ENCODE results near the gene ATG9A.

ATG9A gene

DNA sequence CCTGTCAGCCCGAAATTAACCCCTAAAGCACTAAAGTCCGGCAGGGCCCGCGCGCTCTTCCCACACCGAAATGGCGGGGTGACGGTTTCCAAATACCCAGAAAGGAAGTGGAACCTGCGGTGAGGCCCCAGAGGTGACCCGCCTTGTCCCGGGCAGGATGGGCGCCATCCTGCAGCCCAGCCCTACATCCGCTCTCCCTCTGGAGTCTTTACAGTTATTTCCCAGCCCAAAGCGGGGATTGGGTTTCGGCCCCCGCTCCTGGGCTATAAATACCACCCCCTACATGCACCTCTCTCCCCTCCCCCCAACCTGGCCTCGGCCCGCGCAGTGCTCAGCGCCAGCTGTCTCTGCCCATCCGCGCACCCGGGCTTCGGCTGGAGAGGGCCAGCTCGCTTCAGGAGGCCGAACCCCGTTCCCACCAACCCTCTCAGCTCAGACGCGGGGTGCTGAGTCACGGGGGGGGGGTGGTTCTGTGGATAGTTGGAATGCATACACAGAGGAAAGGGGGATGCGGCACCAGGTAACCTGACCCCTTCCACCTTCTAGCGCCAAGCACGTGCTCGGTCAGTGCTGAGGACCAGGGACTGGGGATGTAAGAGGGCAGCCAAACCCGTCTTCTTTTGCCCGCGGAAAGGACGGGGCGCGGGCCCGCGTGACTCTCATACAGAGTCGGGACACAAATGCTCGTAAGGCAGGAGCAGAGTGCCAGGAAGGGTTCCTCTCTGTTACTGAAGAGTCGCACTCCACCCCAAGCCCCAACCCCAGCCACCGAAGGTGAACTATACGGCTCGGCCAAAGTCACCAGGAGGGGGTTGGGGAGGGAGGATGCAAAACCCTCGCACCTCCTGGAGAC is 23.7 kb upstream of the ATG9A start, which contains the start of gene TUBA4B:
Gene TUBA4B (plus strand): TSS at position 344 of the 853 bp plus-strand sequence. CDS start 165 bp downstream, at position 509.
- DNase-seq = peak; percentile 69 to 71

DNA sequence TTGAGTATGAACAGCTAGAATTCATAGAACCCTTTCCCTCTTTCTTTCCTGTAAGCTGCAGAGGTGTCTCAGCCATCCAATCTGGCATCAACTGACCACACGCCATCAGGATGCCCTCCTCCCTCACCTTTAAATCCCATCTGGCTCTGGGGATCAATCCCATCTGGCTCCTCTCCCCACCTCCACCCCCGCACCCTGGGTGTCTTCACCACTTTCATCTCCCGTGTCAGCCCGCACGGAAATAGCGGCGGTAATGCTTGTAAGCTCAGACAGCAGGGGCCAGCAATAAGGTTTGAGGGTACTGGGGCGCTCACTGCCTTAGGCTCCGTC is 23.1 kb upstream of the ATG9A start:
- no peak for DNase-seq

DNA sequence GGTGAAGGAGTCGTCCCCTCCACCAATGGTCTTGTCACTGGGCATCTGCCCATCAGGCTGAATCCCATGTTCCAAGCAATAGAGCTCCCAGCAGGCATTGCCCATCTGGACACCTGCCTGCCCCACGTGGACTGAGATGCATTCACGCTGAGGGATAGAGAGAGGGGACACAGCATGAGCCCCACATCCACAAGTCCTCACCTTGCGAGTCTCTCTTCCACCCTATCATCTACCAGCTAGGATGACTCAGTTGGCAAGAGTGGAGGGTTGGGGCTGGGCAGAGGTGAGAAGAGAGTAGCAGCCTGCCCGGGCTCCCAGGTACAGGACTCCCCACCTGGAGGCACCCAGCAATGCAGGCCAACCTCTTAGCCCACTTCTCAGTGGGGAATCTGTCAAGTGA is 22.6 kb upstream of the ATG9A start:
- DNase-seq = peak; percentile 43 to 50

DNA sequence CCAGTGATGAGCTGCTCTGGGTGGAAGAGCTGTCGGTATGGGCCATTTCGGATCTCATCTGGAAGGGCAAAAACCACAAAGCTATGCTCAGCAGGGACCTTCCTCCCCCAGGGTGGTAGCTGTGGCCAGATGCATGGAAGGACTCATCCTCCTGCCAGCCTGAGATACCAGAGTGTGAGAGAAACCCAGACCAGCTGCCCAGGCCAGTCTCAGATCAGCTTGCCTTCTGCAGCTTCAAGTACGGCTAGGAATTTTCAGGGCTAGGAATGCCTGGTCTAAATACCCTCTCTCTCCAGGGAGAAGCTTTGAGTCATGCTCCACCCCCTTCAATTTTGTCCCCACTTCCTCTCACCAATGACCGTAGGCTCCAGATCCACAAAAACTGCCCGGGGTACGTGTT is 22.2 kb upstream of the ATG9A start:
- no peak for DNase-seq

DNA sequence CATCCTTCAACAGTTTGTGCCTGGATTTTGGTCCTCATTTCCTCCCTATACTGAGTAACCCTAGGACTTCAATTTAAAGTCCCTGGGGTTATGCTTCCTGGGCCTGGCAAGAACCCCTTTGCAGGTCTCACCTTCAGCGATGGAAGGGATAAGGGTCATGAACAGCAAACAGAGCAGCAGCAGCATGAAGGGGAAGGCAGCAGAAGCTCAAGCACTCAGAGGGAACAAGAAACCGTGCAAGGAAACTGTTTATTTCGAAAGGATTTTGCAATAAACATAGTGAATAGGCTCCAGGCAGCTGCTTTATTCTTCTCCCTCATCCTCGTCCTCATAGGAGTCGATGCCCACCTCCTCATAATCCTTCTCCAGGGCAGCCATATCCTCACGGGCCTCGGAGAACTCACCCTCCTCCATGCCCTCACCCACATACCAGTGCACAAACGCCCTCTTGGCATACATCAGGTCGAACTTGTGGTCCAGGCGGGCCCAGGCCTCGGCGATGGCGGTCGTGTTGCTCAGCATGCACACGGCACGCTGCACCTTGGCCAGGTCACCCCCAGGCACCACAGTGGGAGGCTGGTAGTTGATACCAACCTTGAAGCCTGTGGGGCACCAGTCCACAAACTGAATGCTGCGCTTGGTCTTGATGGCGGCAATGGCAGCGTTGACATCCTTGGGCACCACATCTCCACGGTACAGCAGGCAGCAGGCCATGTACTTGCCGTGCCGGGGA is 20.8 kb upstream of the ATG9A start:
- no peak for DNase-seq

DNA sequence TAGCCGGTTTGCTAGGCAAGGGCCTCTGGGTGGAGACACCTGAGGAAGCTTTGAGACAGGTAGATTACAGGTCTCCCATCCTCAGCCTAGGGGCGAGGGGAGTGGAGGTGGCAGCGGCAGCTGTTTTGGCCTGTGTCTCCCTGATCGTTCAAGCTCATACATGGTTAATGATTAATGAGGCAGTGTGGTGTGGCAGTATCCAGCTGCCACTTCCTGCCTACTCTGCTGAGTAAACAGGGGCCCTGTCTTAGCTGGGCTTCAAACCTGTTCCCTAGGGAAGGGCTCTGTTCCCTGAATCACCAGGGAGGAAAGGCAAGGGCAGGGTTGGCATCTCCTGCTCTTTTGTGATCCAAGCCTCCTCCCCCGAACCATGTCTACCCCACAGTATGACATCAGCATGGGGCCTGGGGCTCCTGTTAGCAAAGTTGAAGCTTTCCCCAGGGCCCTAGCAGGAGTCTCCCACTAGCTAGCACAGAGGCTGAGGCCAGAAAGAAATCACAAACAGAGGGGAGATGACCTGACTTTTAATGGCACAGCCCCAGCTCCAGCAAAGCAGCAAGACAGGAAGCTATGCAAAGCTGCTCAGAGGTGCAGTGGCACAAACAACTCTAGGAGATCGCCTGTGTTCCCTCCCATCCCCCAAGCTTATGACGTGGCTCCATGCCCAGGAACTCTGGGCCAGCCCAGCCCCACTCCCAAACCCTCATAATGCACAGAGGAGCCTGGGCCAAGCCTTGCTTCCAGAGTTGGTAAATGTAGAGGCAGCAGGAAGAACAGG is 20.0 kb upstream of the ATG9A start:
- peak; percentile 39 to 51 for DNase-seq

DNA sequence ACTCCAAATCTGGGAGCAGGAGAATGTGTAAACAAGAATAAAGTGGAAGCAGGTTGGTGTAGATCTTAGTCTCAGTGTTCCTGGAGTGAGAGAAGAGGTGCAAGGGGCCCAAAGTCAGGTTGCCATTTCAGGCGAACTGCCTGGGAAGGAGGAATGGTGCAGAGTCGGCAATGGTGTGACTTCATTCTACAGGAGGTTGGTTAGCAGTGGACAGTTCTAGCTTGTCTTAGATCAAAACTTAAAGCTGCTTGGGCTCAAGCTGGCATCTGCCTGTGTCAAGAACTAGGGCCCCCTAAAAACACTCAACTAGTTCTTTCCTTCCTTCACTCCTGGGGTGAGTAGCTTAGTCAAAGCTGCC is 19.4 kb upstream of the ATG9A start:
- no peak for DNase-seq

DNA sequence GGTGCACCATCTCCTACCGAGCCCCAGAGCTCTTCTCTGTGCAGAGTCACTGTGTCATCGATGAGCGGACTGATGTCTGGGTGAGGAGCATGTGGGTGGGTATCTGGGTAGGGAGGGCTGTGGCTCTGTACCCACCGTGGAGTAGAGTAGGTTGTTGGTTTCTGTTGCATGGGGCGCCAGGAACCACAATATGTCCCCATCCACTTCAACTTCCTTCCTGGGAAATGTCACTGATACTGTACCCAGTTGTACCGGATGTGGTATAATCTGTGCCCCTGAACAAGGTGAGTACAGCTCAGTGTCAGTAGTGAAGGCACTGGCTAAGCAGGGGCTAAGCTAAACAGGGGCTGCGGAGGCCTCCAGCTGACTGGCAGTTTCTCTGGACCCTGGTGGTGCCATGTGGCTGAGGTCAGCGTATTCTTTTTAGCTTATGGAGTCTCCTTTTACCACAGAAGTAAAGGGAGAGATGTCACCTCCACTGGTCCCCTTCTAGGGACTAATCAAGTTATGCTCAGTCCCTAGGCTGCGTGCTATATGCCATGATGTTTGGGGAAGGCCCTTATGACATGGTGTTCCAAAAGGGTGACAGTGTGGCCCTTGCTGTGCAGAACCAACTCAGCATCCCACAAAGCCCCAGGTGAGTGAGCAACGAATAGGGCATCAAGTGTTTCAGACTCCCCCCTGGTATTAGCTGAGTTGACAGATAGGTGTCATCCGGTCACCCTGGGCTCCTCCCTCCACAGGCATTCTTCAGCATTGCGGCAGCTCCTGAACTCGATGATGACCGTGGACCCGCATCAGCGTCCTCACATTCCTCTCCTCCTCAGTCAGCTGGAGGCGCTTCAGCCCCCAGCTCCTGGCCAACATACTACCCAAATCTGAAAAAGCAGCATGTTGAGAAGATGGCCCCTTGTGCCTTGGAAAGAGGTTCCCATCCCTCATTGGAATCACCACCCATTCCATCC is 18.5 kb upstream of the ATG9A start:
- peak; percentile 59 to 72 for DNase-seq

DNA sequence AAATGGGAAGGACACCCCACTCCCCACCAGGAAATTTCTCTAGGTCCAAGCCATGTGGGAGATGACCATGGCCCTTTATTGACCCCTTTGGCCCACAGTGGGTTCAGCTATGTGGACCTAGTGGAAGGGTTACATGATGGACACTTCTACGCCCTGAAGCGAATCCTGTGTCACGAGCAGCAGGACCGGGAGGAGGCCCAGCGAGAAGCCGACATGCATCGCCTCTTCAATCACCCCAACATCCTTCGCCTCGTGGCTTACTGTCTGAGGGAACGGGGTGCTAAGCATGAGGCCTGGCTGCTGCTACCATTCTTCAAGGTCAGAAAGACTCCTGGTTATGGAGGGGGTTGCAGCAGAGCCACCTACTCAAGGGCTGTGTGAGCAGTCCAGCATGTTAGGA is 17.1 kb upstream of the ATG9A start:
- no peak for DNase-seq

DNA sequence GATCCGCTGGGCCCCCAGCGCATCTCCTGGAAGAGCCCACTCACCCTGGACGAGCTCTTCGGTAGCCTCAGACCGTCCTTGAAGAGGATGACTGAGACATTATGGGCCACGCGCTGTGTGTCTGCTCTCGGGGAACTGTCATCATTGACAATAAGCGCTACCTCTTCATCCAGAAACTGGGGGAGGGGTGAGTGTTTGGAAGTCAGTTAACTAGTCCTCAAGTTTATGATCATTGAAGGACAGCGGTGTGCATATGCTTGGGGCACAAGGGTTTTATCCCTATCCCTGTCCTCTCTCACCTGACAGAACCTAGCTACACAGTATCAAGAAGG is 16.4 kb upstream of the ATG9A start:
- DNase-seq = no peak

DNA sequence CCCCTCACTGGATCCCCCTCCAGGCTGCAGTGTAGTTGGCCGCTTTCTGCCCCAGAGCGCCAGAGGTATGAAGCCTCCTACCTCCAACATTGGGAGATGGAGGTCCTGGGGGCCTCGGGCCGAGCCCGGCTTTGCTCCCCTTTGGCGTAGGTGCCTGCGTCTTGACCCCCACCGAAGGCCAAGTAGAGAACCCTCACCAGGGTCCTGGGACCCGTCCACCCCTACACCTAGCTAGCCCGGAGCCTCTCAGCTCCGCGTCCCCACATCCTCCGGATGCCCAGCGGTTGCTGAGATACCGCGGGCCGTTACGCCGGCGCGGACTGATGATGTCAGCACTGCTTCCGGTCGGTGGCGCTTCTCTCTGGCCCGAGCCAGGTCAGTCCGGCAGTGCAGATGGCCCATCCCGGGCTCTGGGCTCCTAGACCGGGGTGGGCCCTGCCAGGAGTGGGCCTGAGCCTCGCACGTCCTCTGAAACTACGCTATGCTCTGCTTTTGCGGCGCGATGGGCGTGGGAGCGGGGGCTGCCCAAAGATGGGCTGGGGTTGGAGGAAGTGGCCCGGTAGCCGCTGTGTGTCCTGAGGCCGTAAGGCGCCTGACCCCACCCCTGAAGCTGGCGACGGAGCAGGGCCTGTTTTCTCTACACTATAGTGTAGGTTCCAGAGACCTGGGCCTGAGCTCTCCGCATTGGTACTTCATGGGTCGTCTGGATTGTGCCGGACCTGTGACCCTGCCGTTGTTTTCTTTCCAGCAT is 15.9 kb upstream of the ATG9A start, which contains the start of the genes GLB1L and STK16:
Gene GLB1L (minus strand): TSS at position 297 of the 751 bp plus-strand sequence. CDS start 1,871 bp downstream, outside the sequence.
Gene STK16 (plus strand): TSS at position 332 of the 751 bp plus-strand sequence. CDS start 521 bp downstream, outside the sequence.
- peak; percentile 93 to 94 for DNase-seq

DNA sequence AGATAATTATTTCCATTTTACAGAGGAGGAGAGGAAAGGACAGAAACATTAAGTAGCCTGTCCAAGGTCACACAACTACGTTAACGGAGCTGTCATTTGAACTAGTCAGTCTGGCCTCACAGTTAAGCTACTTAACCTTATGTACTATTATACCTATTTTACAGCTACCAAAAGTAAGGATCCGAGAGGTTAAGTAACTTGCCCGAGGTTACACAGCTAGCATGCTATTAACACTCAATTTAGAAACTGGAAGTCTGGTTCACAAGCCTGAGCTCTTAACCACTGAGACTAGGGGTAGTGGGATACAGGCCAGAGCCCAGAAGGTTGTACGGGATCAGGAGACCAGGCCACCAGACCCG is 15.3 kb upstream of the ATG9A start:
- DNase-seq = no peak

DNA sequence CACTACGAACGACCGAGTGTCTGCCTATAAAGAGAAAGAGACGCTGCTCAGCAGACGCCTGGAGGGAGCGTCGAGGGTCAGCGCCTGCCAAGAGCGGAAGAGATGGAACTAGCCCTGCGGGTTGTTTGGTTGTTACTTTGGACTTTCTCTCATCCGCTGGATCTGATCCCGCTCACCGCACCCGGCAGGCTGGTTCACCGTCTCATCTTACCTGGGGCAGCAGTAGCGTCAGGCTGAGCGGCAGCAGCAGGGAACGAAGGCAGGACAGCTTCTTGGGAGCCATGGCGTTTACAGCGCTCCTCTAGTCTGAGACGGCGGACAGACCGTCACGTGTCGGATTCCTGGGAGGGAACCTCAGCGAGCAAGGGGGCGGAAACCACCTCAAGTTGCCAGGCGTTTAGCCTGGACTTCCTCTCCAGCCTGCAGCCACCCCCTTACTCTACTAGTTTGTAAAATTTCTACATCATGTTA is 13.9 kb upstream of the ATG9A start:
- no peak for DNase-seq

DNA sequence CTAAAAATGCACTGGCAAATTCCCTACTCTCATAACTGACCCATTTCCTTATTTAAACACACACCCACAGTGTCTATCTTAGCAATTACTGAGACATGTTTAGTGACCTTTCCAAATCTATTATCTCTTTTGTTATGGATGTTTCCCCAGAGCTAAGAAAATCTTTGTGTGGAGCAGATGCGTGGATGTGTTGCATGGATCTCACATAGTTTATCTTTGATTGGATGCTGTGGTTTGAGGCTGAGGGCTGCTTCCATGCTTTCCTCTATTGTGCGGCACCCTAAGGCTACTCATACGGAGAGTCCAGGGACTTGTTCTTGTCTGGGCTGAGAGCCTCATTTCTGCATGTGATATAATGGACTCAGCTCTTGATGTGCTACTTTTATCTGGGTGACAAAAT is 4.9 kb upstream of the ATG9A start:
- no peak for DNase-seq

DNA sequence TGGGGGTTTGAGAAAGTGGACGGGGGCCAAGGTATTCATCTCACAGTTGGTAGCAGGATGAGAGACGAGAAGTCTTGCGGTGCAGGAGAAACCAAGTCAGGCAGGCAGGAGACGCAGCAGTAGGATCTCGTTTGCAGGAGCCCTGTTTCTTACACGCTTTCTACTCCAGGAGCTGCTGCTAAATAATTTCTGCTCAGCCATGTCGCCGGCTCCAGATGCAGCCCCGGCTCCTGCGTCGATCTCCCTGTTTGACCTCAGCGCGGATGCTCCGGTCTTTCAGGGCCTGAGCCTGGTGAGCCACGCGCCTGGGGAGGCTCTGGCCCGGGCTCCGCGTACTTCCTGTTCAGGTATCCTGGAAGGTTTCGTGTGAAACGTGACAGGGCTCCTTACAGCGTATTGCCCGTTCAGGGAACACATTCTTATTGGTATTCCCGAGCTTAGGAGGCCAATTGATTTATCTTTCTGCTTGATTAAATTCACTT is 664 bp upstream of the ATG9A start:
- DNase-seq = peak; percentile 72 to 76

DNA sequence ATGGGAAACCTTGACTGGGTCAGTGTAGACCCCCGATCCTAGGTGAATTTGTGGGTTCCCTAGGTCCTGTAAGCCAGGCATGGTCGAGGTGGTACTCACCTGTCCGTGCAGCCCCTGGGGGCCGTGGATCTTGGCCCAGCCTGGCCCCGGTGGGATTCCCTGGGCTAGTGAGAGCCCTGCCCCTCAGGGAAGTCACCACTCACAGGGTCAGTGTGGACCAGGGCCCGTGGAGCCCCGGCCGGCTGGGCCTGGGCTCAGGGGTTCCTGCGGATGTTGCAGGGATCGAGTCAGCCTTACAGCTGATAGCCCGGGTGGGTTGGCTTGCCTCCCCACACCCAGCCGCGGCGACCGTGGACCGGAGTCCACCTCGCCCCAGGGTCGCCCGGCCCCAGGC is 528 bp downstream of the ATG9A start:
- DNase-seq = no peak

DNA sequence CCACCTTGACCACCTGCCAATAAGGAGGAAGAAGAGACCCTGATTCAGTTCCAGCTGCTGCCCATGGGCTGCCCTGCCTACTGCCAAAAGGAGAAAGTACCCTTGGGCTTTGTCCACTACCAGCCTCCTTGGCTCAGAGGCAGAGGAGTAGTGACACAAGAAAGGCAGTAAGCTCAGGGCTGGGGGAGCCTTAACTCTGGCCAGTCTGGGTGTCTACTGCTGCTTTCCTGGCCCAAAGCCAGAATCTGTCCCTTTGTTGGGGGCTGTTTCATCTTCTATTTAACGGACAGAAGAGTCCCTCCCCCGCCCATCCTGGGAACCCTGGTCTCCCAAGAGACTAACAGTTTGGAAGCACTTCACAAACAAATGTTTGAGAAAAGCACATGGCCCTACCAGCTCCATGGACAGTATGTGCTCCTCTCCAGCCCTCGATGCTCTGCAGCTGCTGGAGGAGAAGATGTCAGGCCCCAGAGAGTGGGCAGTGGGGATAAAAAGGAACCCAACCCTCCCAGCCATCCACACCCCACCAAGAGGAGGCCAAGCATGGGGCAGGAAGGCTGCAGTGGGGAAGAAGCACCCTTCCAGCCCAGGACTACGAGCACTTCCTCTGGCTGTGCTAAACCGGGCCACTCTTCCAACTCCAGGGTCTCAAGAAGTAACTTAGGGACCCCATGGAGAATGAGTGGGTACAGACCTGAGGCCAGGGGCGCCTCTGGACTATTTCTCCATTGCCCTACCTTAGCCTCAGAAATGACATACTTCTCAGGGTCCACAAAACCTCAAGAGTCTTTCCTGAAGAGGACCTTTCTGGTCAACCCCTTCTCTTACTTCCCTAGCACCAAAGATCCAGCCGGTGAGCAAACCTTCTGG is 1.2 kb downstream of the ATG9A start:
- DNase-seq = no peak

DNA sequence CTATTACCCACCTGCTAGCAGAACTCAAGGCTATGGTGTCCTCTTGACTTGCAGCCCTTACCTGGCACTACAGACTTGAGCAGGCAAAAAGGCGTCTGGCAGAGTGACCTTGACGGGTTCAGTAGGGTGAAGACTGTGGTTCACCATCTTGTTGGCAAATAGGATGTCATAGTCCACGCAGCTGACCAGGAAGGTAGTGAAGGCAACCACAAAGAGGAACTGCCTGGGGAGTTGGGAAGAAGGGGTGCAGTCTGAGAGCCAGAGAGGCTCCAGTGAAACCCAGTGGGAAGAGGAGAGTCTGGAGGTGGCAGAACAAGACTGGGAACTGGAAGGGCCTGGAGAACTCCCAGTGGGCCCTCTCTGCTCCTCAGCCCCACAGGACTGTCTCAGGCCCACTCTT is 4.1 kb downstream of the ATG9A start:
- no peak for DNase-seq

DNA sequence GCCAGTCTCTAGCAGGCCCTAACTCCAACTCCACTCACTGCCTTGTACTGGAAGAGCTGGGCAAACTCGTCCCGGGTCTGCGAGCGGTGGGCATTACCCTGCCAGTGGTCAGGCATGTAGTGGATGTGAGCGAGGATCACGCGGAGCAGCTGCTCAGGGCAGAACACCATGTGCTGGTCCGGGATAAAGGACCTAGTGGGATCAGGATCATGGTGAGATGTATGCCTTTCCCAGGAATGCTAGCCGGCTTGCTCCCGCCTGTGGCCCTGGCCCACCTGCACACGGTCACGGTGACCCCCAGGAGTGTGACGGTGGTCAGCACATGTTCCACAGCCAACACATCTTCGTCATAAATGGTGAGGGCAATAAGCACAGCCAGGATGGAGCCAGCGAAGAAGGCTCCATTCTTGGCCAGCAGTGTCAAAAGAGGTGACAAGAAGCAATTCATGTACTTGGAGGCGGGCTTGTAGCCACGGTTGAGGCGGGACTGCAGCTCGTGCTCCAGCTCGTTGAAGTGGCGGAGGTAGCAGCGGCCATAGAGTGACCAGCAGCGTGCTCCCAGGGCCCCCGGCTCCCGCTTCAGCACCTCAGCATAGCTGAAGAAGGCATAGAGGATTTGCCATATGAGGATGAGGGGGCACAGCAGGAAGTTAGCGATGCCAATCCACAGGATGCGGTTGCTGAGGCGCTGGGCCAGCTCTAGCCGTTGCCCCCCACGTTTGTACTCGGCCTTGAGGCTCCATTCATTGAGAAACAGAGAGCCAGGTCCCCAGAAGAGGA is 5.4 kb downstream of the ATG9A start:
- no peak for DNase-seq

All from activated T-cell treated with anti-CD3 and anti-CD28 coated beads, Interleukin-2, amount 50 U/mL, for 48 hours (primary cell).